ENCODE results near the gene ZNF530.
A peak's percentile ranks its signal among the peaks of the same experiment; 100 is the strongest.

Gene ZNF530

DNA sequence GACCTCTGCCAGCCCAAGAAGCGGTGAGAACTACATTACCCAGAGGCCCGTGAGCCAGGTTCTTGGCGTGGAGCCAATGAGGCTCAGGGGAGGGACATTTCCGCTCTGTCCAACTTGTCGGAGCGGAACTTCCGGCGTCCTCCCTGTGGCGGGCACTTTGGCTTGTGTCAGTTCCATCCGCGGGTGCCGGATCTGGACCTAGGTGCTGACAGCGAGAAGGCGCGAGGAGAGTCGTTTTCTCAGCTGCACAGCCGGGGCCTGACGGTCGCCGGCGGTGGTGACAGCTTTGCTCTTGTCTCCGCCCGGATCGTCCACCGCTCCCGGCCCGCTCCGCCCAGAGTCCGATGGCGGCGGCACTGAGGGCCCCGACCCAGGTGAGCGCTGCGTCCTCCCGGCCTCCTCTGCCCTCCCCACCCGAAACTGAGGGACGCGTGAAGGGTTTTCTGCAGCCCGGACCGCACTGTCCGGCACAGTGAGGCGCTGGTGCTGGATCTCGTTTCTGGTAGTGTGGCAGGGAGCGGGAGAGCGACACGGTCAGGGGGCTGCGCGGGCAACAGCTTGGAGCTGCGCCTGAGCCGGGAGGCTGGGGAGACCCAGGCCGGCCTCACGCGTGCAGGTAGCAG lies at the start of gene ZNF530:
Gene ZNF530 (plus strand): TSS at position 125 of the 623 bp plus-strand sequence. CDS start 4,461 bp downstream, outside the sequence.
- peak; percentile 94 for DNase-seq

GRCh38 chr19:57552432-57552831 lies 47.3 kb upstream of the ZNF530 start:
- no peak for DNase-seq

DNA sequence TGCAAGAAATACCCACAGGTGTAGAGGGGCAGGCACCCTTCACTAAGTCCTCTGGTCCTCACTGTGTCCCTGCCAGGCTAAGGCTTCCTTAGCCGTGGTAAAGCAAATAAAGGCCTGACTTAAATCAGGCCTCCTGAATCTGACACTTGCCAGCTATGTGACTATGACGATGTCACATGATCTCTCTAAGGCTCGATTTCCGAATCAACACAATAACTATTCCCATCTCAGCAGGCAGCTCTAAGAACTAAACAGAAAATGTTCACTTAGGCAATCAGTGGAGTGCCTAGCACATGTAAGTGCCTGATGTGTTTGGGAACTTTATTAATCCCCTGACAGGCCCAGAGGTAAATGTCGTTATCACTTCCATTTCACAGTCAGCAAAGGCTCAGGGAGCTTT lies 42.0 kb upstream of the ZNF530 start:
- DNase-seq: no peak

GRCh38 chr19:57558525-57558924 lies 41.2 kb upstream of the ZNF530 start:
- no peak for DNase-seq

DNA sequence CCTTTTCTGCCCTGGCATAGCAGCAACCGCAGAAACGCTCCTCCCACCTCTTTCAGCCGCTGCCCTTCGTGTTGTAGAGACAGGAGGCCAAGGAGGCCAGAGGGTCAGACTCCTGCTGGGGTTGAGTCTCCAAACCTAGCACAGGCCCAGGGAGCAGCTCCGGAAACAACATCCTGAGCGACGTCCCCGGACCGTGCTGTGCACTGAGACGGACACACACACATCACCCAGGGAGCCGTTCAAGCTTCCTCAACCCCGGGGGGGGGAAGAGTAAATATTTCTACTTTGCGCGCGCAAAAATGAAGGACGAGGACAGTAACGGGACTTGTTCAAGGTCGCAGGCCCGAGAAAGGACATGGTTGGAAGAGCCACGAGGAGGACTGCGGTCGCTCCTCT lies 40.7 kb upstream of the ZNF530 start:
- DNase-seq: no peak

GRCh38 chr19:57559404-57560025 lies 40.2 kb upstream of the ZNF530 start, which contains the start of gene ZNF550:
ZNF550 (minus strand) TSS chr19:57559863; CDS start chr19:57559682, 181 bp downstream.
- peak; percentile 96 for DNase-seq

GRCh38 chr19:57560049-57560491 lies 39.6 kb upstream of the ZNF530 start:
- DNase-seq: no peak

DNA sequence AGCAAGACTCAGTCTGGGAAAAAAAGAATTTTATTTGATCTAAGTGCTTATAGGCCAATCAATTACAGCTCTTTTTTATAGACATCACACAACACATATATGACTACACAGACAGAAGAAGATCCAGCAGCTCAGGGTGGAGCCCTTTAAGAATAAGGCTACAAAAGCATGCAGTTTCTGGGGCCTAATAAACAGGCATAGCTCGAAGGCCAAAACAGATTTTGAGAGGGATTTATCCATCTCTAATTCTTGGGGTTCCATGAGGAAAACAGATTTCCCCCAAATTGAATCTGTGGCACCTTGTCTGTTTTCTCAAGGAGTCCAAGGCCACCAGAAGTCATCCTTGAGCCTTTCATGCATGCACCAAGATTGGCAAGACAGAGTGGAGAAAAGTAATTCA lies 36.1 kb upstream of the ZNF530 start:
- no peak for DNase-seq

DNA sequence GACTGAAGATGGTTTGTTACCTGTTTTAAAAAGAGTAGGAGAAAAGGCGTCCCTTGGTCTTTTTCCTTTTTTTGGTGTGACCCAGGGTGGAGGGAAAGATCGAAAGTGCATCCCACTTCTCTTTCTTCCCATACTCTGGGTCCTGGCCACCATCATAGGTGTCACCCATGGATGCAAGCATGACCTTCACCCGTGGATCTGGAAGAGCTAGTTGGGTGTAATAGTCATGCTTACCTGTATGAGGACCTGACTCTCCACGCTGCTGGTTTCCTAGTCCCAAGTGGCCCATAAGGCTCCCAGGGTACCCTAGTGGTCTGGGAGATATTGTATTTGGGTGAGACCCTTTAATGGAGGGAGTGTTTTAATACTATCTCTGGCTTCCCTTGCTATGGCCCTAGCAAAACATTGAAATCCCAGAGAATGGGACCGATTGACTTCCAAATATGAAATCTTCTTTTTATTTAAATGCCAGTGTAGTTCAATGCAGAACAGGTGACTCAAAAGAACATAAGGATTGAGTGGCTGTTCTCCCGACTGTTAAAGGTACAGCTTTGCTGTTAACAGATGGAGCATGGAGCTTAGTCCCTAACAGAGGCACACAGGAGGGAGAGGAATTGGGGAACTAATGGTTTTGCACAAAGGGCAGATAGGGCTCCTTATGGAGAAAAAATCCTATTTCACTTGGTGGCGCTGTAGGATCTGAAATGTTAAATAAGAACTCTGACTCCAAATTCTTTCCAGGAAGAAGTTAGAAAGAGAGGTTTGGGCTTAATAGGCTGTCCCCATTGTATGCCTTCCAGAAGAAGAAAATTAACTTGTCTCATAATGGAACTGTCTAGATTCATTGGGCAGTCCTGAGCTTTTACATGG lies 33.1 kb upstream of the ZNF530 start:
- DNase-seq: no peak

GRCh38 chr19:57570707-57571106 lies 29.0 kb upstream of the ZNF530 start:
- no peak for DNase-seq

GRCh38 chr19:57572415-57572947 lies 27.2 kb upstream of the ZNF530 start:
- DNase-seq: no peak

DNA sequence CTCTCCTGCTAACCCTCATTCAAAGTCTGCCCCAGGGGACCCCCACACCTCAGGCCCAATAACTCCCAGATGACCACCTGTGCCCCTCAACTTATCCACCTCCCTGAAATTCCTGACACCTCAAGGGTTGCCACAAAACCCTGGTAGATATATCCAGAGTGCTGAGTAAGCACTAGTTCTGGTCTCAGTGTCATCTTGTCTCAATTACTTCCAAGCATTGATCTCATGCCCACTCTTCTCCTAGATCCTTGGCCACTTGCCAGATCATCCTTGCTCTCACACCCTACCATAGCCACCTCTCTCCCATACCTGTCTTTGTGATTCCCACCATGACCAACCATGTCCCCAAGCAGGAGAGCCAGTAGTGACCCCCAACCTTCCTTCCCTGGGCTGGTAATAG lies 23.0 kb upstream of the ZNF530 start:
- DNase-seq: no peak

DNA sequence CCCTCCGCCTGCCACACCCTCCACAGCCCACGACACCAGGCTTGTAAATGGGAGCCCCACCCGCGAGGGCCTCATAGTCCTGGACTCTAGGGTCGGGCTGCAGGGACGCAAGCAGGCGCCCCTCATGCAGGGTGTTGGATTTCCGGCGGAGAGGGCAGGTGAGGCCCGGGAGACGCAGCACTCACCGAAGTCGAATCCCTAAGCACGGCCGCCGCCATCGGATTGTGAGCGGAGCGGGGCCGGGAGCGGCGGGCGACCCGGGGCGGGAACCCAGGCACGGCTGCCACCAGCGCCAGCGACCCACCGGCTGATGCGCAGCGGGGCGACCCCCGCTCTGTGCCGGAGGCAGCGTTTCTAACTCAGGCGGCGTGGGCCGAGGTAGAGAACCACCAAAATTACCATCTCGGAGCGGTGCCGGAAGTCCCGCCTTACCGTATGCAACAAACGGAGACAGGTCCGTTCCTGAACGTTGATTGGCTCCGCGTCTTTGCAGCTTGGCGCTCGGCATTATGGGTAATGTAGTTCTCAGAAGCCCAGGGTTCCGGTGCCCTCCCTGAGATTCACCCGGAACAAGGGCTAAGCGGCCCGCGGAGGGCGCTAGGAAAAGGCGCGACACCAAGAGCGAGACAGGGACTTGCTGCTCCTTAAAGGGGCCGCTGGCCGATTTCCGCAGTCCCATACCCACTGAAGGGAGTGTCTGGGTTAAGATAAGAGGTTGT lies 21.0 kb upstream of the ZNF530 start, which contains the start of gene ZNF416:
Gene ZNF416 (minus strand): TSS at position 425 of the 719 bp plus-strand sequence. CDS start 207 bp downstream, at position 218.
- peak; percentile 98 for DNase-seq

DNA sequence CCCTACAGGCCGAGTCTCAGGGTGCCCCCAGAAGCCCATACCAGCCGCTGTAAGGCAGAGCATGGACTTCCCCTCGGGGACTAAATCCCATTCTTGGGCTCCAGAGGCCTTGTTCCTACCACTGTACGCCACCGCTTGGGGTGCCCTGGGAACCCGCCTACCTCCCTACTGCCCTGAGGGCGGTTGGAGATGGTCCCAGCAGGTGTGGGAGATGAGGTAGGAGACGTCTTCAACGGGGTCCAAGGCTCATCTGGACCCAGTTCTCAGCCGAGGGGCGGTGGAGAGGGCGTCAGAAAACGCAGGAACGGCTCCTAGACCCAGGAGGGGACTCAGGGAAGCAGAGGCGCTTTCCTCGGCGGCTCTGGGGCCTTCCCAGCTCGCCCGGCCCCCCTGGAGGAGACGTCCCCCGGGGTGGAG lies 16.6 kb upstream of the ZNF530 start:
- DNase-seq: no peak

DNA sequence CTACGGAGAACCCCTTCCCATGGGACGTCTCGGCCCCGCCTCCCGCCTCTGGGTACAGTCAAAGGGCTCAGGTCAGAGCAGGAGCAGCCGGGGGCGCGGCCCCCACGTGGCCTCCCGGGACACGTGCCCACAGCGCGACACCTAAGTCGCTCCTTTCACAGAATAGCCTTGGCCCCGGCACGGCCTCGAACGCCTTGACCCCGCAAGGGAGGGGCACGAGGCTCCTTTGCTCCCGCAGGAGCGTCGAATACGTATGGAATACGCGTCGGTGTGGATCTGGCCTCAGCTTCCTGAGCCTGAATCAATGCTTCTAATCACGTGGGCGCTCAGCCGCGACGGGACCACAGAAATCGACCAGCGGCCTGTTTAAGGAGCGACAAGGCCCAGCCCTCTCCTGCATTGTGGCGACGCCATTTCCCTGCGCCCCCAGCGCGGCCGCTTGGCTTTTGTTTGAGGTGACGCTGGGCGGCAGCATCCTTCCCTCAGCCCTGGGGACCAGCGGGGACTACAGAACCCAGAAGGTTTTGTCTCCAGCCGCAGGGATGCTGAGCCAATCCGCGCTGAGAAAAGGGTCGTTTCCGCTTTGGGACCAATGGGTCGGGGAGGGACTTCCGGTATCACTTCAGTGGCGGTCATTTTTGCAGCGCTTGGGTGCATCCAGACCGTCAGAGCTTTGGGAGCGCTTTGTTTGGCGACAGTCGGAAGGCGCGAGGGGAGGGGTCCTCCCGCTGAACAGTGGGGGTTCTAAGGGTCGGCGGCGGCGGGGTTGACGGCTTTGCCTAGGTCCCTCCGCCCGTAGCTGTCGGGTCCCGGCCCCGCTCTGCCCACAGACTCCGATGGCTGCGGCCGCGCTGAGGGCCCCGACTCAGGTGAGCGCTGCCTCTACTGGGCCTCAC lies 15.9 kb upstream of the ZNF530 start, which contains the start of gene ZIK1:
Gene ZIK1 (plus strand): TSS at position 625 of the 896 bp plus-strand sequence. CDS start 212 bp downstream, at position 837.
- peak; percentile 94 for DNase-seq

GRCh38 chr19:57587529-57587928 lies 12.2 kb upstream of the ZNF530 start:
- DNase-seq: no peak

DNA sequence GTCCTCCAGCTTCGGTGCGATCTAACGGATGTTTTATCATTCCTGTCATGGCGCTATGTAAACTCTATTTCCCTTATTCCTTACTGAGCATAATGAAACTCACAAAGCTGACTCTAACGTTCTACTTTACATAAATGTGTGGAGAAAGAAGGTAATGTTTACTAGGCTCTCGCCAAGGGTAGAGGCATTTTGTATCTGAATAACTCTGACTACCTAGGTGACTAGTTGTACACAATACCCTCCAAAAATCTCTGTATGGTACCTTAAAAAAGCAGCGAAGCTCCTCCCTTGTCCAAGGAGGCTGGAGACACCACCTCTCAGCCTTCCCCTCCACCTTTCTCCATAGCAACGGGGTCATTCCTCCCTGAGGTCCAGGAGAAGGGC lies 316 bp upstream of the ZNF530 start:
- no peak for DNase-seq

DNA sequence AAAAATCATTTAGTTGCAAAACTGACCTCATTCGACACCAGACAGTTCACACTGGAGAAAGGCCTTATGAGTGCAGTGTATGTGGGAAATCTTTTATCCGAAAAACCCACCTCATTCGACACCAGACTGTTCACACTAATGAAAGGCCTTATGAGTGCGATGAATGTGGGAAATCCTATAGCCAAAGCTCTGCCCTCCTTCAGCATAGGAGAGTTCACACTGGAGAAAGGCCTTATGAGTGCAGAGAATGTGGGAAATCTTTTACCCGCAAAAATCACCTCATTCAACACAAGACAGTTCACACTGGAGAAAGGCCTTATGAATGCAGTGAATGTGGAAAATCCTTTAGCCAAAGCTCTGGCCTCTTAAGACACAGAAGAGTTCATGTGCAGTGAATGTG lies 7.2 kb downstream of the ZNF530 start:
- DNase-seq: no peak

GRCh38 chr19:57611113-57611512 lies 11.4 kb downstream of the ZNF530 start:
- no peak for DNase-seq

- peak; percentile 96 for DNase-seq
Measured at GRCh38 chr19:57613941-57614743, 14.5 kb downstream of the ZNF530 start, which contains the start of gene ZNF134. ZNF134 (plus strand) TSS chr19:57614242; CDS start chr19:57619469, 5,227 bp downstream.

Measured in activated effector memory CD4-positive, alpha-beta T cell treated with anti-CD3 and anti-CD28 coated beads, Interleukin-2, amount 50 U/mL, for 16 hours (primary cell).